GM19372 (cell line): Measurements from ENCODE around the gene USF2.
"Not testable (repeated sequence)": the region's sequence is repeated elsewhere in the genome, so short reads cannot be mapped to it uniquely, and the experiment has no call there.

Source experiments
- ATAC-seq: cut with Tn5 transposase; IDR thresholded peaks from one replicate; pipeline ENCODE4 v1.9.1; 2021; ENCODE audit warnings: mild to moderate bottlenecking, low read depth, moderate library complexity; ENCODE audit not compliant: unreplicated experiment

Gene USF2

DNA sequence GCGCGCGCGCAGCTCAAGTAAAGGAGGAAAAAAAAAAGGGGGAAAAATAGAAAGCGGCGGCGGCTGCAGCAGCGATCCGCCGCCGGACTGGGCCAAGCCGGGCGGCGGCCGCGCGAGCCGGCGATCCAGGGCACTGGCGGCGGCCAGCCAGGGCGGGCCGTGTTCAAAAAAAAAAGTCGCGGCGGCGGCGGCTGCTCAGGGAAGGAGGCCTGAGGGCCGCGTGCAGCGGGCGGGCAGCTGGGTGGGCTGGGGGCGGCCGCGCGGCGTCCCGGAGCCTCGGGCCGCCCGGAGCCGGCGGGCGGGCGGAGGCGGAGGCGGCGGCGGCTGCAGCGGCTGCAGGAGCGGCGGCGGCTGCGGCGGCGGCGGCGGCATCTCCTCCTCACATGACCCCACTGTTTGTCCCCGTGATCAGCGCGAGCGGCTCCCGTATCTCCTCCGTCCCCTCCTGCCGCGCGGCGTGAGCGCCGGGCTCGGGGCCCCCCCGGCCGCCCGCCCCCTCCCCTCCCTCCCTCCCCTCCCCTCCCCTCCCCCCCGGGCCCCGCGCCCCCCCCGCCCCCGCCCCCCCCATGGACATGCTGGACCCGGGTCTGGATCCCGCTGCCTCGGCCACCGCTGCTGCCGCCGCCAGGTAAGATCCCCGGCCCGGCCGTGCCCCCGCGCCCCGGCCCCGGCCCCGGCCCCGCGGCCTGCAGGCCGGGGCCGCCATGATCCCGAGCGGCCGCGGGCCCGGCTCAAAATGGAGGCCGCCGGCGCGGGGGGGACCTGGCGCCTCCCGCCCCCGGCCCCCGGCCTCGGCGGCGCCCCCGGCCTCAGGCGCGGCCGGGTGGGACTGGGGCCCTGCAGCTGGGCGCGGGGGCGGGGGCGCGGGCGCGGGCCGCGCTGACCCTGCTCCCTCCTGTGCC lies at the start of gene USF2:
Gene USF2 (plus strand): TSS at position 427 of the 902 bp plus-strand sequence. CDS start 140 bp downstream, at position 567.
- peak; percentile 31 for ATAC-seq

DNA sequence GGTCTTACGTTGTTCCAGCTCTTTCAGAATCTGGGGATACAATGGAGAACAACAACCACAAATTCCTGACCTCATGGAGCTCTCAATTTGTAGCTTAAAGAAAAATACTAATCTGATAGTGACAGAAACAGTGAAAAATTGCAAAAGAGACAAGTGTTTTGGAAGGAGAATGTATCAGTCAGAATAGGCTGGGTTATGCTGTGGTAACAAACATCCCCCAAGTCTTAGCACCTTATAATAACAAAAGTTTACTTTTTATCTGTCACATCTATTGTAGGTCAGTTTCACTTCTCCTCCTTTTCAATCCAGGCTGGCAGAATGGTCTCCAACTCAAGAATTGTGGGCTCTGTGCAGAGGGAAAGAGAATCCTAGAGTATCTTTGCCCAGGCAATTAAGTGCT lies 49.8 kb upstream of the USF2 start:
- no peak for ATAC-seq

- ATAC-seq, result no peak
Measured at GRCh38 chr19:35220315-35220921, 48.3 kb upstream of the USF2 start.

DNA sequence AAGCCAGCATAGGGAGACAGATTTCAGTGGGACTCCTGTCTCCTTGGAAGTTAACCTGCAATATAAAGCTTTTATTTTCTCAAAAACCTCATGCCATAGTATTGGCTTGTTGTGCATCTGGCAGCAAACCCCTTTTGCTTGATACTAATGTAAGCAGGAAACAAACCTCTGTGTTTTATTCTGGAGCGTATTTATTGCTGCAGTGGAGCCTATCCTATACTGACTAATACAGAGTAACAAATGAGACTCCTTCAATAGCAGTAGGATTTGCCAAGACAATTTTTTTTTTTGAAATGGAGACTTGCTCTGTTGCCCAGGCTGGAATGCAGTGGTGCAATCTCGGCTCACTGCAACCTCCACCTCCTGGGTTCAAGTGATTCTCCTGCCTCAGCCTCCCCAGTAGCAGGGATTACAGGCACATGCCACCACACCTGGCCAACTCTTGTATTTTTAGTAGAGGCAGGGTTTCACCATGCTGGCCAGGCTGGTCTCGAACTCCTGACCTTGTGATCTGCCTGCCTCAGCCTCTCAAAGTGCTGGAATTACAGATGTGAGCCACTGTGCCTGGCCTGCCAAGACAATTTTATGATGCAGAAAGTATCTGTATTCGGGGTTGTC lies 47.7 kb upstream of the USF2 start:
- ATAC-seq, result not testable (repeated sequence)

GRCh38 chr19:35222373-35223015 lies 46.3 kb upstream of the USF2 start:
- ATAC-seq, result no peak

DNA sequence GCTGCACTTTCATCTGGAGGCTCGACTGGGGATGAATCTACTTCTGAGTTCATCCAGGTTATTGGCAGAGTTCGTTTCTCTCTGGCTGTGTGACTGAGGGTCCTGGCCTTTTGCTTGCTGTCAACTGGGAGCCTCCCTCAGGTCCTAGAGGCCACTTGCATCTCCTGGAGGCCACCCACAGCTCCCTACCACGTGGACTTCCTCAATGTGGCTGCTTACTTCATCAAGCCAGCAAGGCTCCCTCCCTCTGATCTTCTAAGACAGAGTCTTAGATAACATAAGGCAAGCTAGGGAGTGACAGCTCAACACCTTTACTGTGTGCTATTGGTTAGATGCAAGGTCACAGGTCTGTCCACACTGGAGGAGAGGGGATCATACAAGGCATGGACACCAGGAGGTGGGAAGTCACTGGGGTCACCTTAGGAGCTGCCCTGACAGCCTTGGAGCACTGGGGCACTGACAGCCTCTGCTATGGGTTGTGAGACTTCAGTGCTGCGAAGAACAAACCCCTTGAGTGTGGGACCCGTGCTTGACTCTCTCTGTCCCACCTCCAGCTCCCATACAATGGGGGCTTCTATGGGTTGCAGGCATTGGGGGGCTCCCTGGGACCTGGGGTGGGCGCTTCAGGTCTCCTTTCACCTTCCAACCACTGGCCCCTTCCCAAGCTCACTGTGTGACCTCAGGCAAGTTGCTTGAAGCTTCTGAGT lies 45.5 kb upstream of the USF2 start:
- no peak for ATAC-seq

DNA sequence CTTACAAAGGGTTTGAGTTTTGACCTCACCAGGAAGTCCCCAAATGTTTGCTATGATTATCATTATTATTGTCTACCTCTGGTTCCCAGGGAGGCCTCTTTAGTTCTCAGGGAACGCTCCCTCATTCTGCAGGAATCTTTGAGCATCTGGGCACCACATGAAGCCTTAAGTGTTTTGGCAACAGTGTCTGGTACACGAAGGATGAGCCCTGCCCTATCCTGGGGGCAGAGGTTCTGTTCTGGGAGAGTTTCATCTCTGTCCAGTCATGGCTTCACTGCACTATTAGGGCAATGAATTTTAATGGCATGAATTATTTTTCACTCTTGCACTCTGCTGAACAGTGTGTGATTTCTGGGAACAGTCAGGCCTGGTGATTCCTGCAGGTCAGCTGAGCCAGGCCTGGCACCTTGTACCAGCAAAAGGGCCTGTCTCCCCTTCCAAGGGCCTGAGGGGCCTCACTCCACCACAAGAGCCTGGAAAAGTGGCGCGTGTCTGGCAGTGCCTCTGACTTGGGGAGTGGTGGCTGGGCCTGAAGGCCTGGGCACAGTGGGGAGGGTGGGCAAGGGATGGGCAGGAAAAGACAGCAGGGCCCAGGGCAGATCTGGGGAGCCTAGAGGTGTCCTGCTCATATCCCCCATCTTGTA lies 44.8 kb upstream of the USF2 start:
- no peak for ATAC-seq

- ATAC-seq, result no peak
Measured at GRCh38 chr19:35224681-35225571, 43.8 kb upstream of the USF2 start.

- no peak for ATAC-seq
Measured at GRCh38 chr19:35225951-35226350, 42.8 kb upstream of the USF2 start.

- ATAC-seq, result no peak
Measured at GRCh38 chr19:35226748-35227147, 42.0 kb upstream of the USF2 start.

DNA sequence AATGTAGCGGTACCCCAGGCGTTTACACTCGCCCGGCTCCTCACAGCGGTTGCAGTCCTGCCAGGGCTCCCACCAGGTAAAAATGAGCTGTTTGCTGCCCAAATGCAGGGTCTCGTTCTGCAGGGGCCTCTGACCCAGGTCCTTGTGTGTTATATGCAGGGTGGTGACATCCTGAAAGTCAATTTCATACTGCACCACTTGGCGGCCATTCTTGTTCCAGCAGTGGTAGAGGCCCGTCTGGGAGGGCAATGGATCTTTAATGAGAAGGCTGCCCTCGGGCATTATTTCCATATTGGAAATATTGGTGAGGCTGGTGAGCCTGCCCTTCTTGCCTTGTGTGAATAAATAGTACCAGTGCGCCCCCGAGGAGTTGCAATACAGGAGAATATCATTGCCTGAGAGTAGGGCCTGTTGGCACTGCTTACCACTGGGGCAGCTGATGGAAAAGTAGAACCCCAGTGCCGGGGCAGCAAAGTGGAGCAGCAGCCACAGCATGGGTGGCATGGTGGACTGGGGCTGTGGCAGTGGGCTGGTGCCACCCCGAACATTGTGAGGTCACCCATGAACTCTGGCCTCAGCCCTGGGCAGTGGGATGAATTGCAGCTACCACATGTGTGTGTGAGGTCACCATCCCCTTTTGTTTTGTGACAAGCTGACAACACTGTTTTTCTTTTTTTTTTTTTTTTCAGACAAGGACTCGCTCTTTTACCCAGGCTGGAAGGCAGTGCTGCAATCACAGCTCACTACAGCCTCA lies 40.4 kb upstream of the USF2 start, which contains the start of gene FAM187B:
Gene FAM187B (minus strand): TSS at position 563 of the 754 bp plus-strand sequence. CDS start 59 bp downstream, at position 504.
- no peak for ATAC-seq

- ATAC-seq, result no peak
Measured at GRCh38 chr19:35229601-35230000, 39.2 kb upstream of the USF2 start.

- ATAC-seq, result no peak
Measured at GRCh38 chr19:35231956-35232645, 36.7 kb upstream of the USF2 start.

DNA sequence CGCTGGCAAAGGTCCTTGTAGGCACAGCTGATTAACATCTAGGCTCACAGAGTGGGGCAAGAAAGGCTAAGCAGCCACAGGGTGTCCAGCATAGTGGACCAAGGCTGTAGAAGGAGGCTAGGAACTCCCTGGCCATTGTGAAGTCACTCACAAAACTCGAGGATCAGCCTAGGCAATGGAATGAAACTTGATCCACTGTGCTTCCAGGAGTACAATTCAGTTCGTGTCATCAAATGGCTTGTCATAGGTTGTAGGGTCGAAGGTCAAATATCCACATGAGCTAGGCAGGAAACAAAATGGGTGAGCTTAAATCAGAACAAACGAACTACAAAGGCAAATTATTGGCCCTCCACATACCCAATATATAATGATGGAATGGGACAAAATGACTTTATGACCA lies 35.9 kb upstream of the USF2 start:
- ATAC-seq, result no peak

DNA sequence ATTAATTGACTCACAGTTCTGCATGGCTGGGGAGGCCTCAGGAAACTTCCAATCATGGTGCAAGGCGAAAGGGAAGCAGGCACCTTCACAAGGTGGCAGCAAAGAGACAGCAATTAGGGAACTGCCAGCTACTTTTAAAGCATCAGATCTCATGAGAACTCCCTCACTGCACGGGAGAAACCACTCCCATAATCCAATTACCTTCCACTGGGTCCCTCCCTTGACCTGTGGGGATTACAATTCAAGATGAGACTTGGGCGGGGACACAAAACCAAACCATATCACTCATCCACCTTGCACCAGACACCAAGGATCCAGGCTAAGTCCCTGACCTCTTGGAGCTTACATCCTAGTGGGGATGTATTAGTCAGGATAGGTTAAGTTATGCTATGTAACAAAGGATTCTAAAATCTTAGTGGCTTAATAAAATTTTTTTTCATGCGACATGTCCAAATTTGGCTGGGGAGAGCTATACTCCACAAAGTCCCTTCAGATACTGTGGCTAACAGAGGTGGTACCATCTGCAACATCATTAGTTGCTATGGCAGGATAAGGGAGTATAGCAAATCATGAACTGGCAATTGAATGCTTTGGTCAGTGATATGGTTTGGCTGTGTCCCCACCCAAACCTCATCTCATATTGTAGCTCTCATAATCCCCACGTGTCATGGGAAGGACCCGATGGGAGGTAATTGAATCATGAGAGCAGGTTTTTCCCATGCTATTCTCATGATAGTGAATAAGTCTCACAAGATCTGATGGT lies 31.9 kb upstream of the USF2 start:
- ATAC-seq, result no peak

- not testable (repeated sequence) for ATAC-seq
Measured at GRCh38 chr19:35239597-35239996, 29.2 kb upstream of the USF2 start.

- ATAC-seq, result no peak
Measured at GRCh38 chr19:35240327-35240726, 28.4 kb upstream of the USF2 start.
